ENCODE data around the gene STIP1. TPM values are rescaled to one million over a fixed set of nuclear protein-coding genes. Genes with fewer than 3 reads are reported as not detected.

STIP1 gene
- total and polyA plus RNA-seq, 9 of the 15 experiments (the other 6 are each of a cell fraction or from before 2014, with no cell fraction given) = 58.1 to 465 (median 346) TPM

- TF ChIP-seq GABPB1 (CRISPR knock-in tag; IDR thresholded peaks at IDR 0.05) (no peak), SMAD1 (IDR thresholded peaks at IDR 0.05; ENCODE audit: low read depth, low read length, partially characterized antibody) (no peak), ZNF280A (IDR thresholded peaks at IDR 0.05; ENCODE audit: low read depth, partially characterized antibody) (no peak), ZNF431 (CRISPR knock-in tag; IDR thresholded peaks at IDR 0.05) (no peak), CEBPZ (IDR thresholded peaks at IDR 0.05; ENCODE audit: borderline replicate concordance, low read depth, low read length) (no peak), XRCC3 (IDR thresholded peaks at IDR 0.05) (no peak), ELF2 (CRISPR knock-in tag; IDR thresholded peaks at IDR 0.05) (no peak), RB1 (IDR thresholded peaks at IDR 0.05; ENCODE audit: low read depth) (no peak)
These were observed 62.6 kb downstream of the STIP1 start (continued) for GRCh38 chr11:64248578-64248977.
